ENCODE measurements around the gene CRMP1. TPM values are rescaled to one million over a fixed set of nuclear protein-coding genes. Genes with fewer than 3 reads are reported as not detected.

The CRMP1 gene
- total RNA-seq, 2 experiments from 2014 or later = not detected

DNA sequence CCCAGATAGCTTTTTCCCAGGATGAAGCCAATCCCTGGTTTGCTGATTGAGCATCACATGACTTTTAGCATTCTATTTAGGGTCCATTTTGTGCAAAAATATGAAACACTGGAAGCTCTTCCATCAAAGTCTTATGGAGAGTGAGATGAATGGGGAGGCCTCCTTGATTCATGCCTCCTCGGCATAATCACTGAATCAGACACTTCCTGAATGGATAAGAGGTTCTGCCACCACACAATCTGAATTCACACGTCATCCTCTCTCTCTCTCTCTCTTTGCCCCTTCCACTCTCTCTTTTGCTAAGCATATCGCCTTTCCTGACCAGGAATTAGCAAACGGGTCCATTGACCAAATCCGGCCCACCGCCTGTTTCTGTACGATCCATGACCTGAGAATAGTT lies 68.7 kb downstream of the CRMP1 start:
- Mint-ChIP-seq H3K4me3 (no peak overlapping the region), H3K27me3 (peaks cover 4% of the 10 kb centered on the region), H3K36me3 (ENCODE audit: low read depth) (no peaks in the 10 kb centered on the region), H3K4me1 (ENCODE audit: low read depth) (no peaks in the 10 kb centered on the region), H3K9me3 (no peaks in the 10 kb centered on the region), H3K27ac (no peak overlapping the region)
- intact Hi-C loops (cut with DNase I, micrococcal nuclease) = no loop called here
- no peak overlapping the region for H3K27ac ChIP-seq (ENCODE audit: low read depth in 1 of 2, low read length in 2 of 2)
- ATAC-seq (ENCODE audit: poor library complexity) = no peak
- peaks cover 0 to 2% of the 10 kb centered on the region in 2 experiments for H3K27me3 ChIP-seq (ENCODE audit: control insufficient read depth in 1 of 2, insufficient read depth in 2 of 2, low read length in 2 of 2)
- H3K4me3 ChIP-seq (ENCODE audit: low read length) = no peak overlapping the region
- CTCF ChIA-PET = no interaction called here
- H3K4me1 ChIP-seq (ENCODE audit: insufficient read depth, low read length) = peaks cover 7% of the 10 kb centered on the region
- TF ChIP-seq, protein P1, sequence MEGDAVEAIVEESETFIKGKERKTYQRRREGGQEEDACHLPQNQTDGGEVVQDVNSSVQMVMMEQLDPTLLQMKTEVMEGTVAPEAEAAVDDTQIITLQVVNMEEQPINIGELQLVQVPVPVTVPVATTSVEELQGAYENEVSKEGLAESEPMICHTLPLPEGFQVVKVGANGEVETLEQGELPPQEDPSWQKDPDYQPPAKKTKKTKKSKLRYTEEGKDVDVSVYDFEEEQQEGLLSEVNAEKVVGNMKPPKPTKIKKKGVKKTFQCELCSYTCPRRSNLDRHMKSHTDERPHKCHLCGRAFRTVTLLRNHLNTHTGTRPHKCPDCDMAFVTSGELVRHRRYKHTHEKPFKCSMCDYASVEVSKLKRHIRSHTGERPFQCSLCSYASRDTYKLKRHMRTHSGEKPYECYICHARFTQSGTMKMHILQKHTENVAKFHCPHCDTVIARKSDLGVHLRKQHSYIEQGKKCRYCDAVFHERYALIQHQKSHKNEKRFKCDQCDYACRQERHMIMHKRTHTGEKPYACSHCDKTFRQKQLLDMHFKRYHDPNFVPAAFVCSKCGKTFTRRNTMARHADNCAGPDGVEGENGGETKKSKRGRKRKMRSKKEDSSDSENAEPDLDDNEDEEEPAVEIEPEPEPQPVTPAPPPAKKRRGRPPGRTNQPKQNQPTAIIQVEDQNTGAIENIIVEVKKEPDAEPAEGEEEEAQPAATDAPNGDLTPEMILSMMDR (IDR thresholded peaks at IDR 0.05) = no peak
- POLR2A ChIA-PET = no interaction called here
- H3K36me3 ChIP-seq (ENCODE audit: insufficient read depth, low read length) = no peaks in the 10 kb centered on the region
- H3K9me3 ChIP-seq (ENCODE audit: control insufficient read depth in 1 of 2, insufficient read depth in 1 of 2, low read length in 2 of 2) = peaks cover 0 to 3% of the 10 kb centered on the region in 2 experiments
- no peak for DNase-seq

DNA sequence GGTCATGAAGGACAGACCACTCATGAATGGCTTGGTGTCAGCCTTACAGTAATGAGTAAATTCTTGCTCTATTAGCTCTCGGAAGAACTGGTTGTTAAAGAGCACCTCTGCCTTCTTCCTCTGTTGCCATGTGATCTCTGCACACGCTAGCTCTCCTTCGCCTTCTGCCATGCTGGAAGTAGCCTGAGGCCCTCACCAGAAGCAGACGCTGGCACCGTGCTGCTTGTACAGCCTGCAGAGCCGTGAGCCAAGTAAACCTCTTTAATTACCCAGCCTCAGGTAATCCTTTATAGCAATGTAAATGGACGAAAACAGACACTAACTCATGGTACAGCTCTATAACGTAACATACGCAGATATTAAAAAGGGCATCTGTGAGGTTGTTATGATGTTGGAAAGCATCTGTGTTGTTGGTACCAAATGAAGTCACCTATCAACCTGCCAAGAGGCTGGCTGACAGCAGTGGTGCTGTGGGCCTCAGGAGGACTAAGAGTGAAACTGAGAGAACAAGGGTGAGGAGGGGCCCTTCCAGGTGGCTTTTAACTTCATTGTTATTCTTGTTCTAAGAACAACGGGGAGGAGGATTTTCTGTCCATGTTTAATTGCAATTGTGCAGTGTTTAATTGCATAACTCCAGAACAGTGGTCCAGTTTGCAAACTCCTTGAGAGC lies 69.2 kb downstream of the CRMP1 start:
- Histone ChIP-seq H3K27ac (ENCODE audit: low read depth in 1 of 2, low read length in 2 of 2) (no peak overlapping the region), H3K4me3 (ENCODE audit: low read length) (no peak overlapping the region), H3K36me3 (ENCODE audit: insufficient read depth, low read length) (no peaks in the 10 kb centered on the region), H3K9me3 (ENCODE audit: control insufficient read depth in 1 of 2, insufficient read depth in 1 of 2, low read length in 2 of 2) (peaks cover 0 to 3% of the 10 kb centered on the region in 2 experiments), H3K27me3 (ENCODE audit: control insufficient read depth in 1 of 2, insufficient read depth in 2 of 2, low read length in 2 of 2) (peaks cover 0 to 2% of the 10 kb centered on the region in 2 experiments), H3K4me1 (ENCODE audit: insufficient read depth, low read length) (peaks cover 7% of the 10 kb centered on the region)
- Mint-ChIP-seq H3K36me3 (ENCODE audit: low read depth) (no peaks in the 10 kb centered on the region), H3K4me1 (ENCODE audit: low read depth) (no peaks in the 10 kb centered on the region), H3K27ac (no peak overlapping the region), H3K27me3 (peaks cover 4% of the 10 kb centered on the region), H3K4me3 (no peak overlapping the region), H3K9me3 (no peaks in the 10 kb centered on the region)
- intact Hi-C loops (cut with DNase I, micrococcal nuclease) = no loop called here
- no peak for DNase-seq
- no peak for ATAC-seq (ENCODE audit: poor library complexity)
- CTCF ChIA-PET = no interaction called here
- TF ChIP-seq, protein P1 (IDR thresholded peaks at IDR 0.05) = no peak
- POLR2A ChIA-PET = no interaction called here

DNA sequence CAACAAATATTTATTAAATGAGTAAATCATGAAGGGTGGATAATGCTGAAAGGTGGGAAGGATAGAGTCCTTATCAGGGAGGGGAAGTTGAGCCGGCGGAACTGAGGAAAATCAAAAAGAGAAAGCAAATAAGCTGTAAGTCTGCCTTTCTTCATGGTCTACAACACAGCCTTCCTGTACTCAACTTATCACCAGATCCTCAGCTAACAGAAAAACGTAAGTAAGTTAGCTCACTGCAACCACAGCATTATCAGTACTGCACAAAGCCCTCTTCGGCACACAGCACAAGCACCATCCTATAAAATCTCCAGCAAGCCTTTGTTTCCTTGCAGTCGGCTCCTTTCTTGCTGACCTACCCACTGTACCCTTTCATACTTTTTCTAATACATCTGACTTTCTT lies 70.3 kb downstream of the CRMP1 start:
- H3K4me1 ChIP-seq (ENCODE audit: insufficient read depth, low read length) = peaks cover 7% of the 10 kb centered on the region
- DNase-seq (no peak), ATAC-seq (ENCODE audit: poor library complexity) (no peak)
- no peaks in the 10 kb centered on the region for H3K9me3 Mint-ChIP-seq
- no peak overlapping the region for H3K4me3 ChIP-seq (ENCODE audit: low read length)
- no peaks in the 10 kb centered on the region for H3K4me1 Mint-ChIP-seq (ENCODE audit: low read depth)
- CTCF ChIA-PET = no interaction called here
- TF ChIP-seq, protein P1 (IDR thresholded peaks at IDR 0.05) = no peak
- H3K27me3 ChIP-seq (ENCODE audit: control insufficient read depth in 1 of 2, insufficient read depth in 2 of 2, low read length in 2 of 2) = no peaks in the 10 kb centered on the region
- POLR2A ChIA-PET = no interaction called here
- peaks cover 0 to 3% of the 10 kb centered on the region in 2 experiments for H3K9me3 ChIP-seq (ENCODE audit: control insufficient read depth in 1 of 2, insufficient read depth in 1 of 2, low read length in 2 of 2)
- no peak overlapping the region for H3K4me3 Mint-ChIP-seq
- H3K27ac Mint-ChIP-seq = no peak overlapping the region
- H3K27me3 Mint-ChIP-seq = peaks cover 4% of the 10 kb centered on the region
- H3K36me3 Mint-ChIP-seq (ENCODE audit: low read depth) = no peaks in the 10 kb centered on the region
- H3K36me3 ChIP-seq (ENCODE audit: insufficient read depth, low read length) = no peaks in the 10 kb centered on the region
- intact Hi-C loops (cut with DNase I, micrococcal nuclease) = no loop called here
- no peak overlapping the region for H3K27ac ChIP-seq (ENCODE audit: low read depth in 1 of 2, low read length in 2 of 2)
